BJ (cell line): ENCODE data around the gene TAOK1. TPM values are rescaled to one million over a fixed set of nuclear protein-coding genes. Genes with fewer than 3 reads are reported as not detected.
"Not testable (repeated sequence)": the region's sequence is repeated elsewhere in the genome, so short reads cannot be mapped to it uniquely, and the experiment has no call there.

Experiments used
- CTCF ChIA-PET: fragments of 350-600 bp; formaldehyde crosslinking; extraction: SDS; loops from one replicate; lab custom pipeline; 2021; ENCODE audit warnings: antibody characterized with exemption, inconsistent platforms; lab: Yijun Ruan, JAX
- POLR2A ChIA-PET: fragments of 300-600 bp; sonication (Branson Sonifier 250); formaldehyde crosslinking; extraction: SDS; loops from one replicate; lab custom pipeline; 2021; ENCODE audit warnings: antibody characterized with exemption; lab: Charles Lee
- DNase-seq: peaks from one replicate; pipeline ENCODE4 v3.0.0-alpha.2; 2011; ENCODE audit warnings: low read depth
- H3K27me3 ChIP-seq: 2 replicates; pipeline ENCODE4 v1.6.0; 2011; ENCODE audit warnings: low read length; ENCODE audit not compliant: control insufficient read depth, insufficient read depth
- H3K36me3 ChIP-seq: 2 replicates; pipeline ENCODE4 v1.5.1; 2011; ENCODE audit warnings: low read length; ENCODE audit not compliant: control insufficient read depth, insufficient read depth
- H3K4me3 ChIP-seq: 2 replicates; pipeline ENCODE4 v1.5.1; 2011; ENCODE audit warnings: low read depth, mild to moderate bottlenecking, control low read depth, low read length
- polyA plus RNA-seq: library from polyadenylated mRNA; depleted of rRNA; stranded (reverse); fragments of >200 nt; gene quantifications from 2 replicates; pipeline ENCODE4 v1.2.3, GENCODE V29; 2011
- TF ChIP-seq, protein P1 (sequence below): IDR thresholded peaks from 2 replicates; pipeline ENCODE4 v1.5.1; 2011; ENCODE audit warnings: low read depth, mild to moderate bottlenecking, control low read depth, inconsistent platforms, low read length, moderate library complexity; ENCODE audit not compliant: insufficient read depth

TAOK1 gene
- polyA plus RNA-seq, 1 experiment, result 9.1 TPM

DNA sequence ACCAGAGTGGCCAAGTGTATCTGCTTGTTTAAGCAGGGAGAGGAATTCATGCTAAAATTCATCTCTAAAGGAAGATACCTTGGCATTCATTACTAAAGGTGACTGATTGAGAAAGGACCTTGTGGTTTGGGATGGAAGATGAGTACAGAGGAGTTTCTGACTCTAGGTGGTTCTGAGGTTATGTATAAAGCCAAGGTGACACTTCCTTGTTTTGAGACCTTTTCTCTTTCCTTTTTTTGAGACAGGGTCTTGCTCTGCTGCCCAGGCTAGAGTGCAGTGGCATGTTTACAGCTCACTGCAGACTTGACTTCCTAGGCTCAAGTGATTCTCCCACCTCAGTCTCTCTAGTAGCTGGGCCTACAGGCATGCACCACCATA is 167.6 kb downstream of the TAOK1 start:
- peaks cover 3% of the 10 kb centered on the region for H3K36me3 ChIP-seq
- H3K4me3 ChIP-seq, result no peak overlapping the region
- TF ChIP-seq, protein P1, sequence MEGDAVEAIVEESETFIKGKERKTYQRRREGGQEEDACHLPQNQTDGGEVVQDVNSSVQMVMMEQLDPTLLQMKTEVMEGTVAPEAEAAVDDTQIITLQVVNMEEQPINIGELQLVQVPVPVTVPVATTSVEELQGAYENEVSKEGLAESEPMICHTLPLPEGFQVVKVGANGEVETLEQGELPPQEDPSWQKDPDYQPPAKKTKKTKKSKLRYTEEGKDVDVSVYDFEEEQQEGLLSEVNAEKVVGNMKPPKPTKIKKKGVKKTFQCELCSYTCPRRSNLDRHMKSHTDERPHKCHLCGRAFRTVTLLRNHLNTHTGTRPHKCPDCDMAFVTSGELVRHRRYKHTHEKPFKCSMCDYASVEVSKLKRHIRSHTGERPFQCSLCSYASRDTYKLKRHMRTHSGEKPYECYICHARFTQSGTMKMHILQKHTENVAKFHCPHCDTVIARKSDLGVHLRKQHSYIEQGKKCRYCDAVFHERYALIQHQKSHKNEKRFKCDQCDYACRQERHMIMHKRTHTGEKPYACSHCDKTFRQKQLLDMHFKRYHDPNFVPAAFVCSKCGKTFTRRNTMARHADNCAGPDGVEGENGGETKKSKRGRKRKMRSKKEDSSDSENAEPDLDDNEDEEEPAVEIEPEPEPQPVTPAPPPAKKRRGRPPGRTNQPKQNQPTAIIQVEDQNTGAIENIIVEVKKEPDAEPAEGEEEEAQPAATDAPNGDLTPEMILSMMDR, result no peak
- POLR2A ChIA-PET, result no interaction called here
- no peaks in the 10 kb centered on the region for H3K27me3 ChIP-seq
- CTCF ChIA-PET, result interaction anchor here (0.6 to 4.5 kb wide), 4 partner anchors 9 to 232 kb away, joined by 3 to 23 read pairs (median 8); partner anchors contain the start of gene ABHD15
- DNase-seq, result no peak

DNA sequence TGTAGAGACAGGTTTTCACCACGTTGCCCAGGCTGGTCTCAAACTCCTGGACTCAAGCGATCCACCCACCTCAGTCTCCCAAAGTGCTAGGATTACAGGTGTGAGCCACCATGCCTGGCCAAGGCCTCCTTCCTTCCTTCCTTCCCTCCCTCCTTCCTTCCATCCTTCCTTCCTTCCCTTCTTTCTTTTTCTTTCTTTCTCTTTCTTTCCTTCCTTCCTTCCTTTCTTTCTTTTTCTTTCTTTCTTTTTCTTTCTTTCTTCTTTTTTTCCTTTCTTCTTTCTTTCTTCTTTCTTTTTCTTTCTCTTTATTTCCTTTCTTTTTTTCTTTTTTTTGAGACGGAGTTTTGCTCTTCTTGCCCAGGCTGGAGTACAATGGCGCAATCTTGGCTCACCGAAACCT is 168.0 kb downstream of the TAOK1 start:
- POLR2A ChIA-PET, DNase-seq, H3K36me3 ChIP-seq, H3K4me3 ChIP-seq, H3K27me3 ChIP-seq: not testable (repeated sequence)
- CTCF ChIA-PET, result interaction anchor here (0.6 to 4.5 kb wide), 5 partner anchors 9 to 232 kb away, joined by 3 to 23 read pairs (median 8); partner anchors contain the start of gene ABHD15

DNA sequence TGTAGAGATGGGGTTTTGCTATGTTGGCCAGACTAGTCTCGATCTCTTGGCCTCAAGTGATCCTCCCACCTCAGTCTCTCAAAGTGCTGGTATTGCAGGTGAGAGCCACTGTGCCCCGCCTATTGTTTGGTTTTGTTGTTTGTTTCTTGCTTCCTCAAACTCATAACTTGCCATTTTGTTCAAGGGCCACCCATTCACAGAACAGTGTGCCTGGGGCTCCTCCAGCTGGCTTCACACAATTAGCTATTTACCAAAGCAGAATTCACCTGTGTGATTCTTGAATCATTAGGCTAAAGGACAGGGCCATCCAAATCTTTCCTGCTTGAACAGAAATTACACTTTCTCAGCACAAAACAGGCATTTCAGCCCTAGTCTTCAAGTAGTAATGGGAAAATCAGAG is 169.5 kb downstream of the TAOK1 start:
- Histone ChIP-seq H3K4me3 (no peak overlapping the region), H3K36me3 (peaks cover 4% of the 10 kb centered on the region), H3K27me3 (no peaks in the 10 kb centered on the region)
- ChIA-PET POLR2A (no interaction called here), CTCF (interaction anchor here (1.2 kb wide), 1 partner anchor 8 kb away, joined by 3 read pairs; no protein-coding TSS in a partner anchor)
- DNase-seq, result no peak
- TF ChIP-seq, protein P1, result no peak

DNA sequence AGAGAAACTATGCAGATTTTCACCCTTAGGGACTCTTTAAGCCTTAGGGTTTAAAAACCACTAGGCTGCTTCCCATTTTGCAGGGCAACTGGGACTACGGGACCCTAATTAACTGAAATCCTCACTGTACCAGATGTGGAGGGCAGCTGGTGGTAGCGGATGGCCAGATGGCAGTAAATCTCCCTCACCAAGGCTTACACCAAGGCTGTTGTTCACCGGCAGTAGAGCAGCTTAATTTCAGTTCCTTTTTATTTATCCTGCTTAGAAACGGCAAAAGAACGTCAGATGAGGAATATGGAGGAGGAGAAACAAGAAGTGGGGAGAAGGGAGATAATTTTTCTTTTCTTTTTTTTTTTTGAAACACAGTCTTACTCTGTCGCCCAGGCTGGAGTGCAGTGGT is 170.2 kb downstream of the TAOK1 start:
- peaks cover 4% of the 10 kb centered on the region for H3K36me3 ChIP-seq
- TF ChIP-seq, protein P1, result no peak
- no peaks in the 10 kb centered on the region for H3K27me3 ChIP-seq
- ChIA-PET POLR2A (no interaction called here), CTCF (interaction anchor here (1.3 kb wide), 1 partner anchor 190 kb away, joined by 6 read pairs; no protein-coding TSS in a partner anchor)
- no peak for DNase-seq
- H3K4me3 ChIP-seq, result no peak overlapping the region

DNA sequence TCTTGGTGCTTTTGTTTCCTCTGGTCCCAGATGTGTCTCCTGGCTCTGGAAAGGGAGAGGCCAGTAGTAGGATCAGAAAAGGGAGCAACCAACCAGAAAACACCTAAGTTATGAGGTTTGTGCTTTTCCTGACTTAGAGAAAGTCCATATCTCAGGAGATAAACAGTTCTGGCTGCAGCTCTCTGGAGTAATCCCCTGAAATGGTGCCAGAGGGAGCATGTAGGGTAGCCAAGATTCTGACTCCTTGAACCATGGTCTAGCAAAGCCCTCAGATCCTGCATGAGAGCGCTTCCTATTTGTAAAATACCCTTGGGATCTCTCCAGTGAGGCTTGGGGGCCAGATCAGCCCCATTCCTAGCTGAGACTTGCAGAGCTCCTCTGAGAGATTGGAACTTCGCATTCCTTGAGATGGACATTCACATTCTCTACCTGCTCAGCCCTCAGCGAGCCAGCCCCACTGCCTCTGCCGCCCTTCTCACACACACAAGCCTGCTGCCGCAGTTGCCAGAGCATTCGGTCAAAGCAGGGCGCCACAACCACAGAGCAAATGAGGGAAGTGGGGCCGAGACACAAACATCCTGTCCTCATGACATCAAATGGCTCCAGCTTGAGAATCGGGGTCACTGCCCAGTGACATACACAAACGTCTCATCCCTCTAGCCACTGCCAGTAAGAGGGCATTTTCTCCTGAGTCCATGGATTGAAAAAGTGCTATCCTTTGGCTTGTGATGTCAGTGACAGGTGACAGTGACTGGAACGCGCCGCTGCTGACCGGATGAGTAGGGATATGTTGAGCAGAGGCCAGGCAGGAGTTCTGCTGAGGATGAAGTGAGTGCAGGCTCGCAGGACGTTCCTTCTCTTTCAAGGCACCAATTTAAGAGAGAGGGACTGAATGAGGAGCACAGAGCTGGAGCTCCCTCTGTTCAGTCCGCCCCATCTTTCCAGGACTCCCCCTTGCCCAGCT is 171.7 kb downstream of the TAOK1 start:
- Histone ChIP-seq H3K4me3 (no peak overlapping the region), H3K27me3 (no peaks in the 10 kb centered on the region), H3K36me3 (peaks cover 4% of the 10 kb centered on the region)
- ChIA-PET CTCF (interaction anchor here (0.6 to 1.3 kb wide), 4 partner anchors 11 to 192 kb away, joined by 3 to 6 read pairs (median 4); no protein-coding TSS in a partner anchor), POLR2A (no interaction called here)
- DNase-seq, result no peak
- TF ChIP-seq, protein P1, result no peak
